Psoas muscle (tissue), 7 donors: ENCODE data around the gene DNAJB12. TPM values are rescaled to one million over a fixed set of nuclear protein-coding genes. Genes with fewer than 3 reads are reported as not detected.

Experiments used
- polyA plus RNA-seq, 3 donors: library from polyadenylated mRNA; stranded (reverse); fragments of 200-250 nt; gene quantifications; one replicate each; pipeline ENCODE4 v1.2.3, GENCODE V29; 2013
- total RNA-seq, 4 donors: library from RNA; stranded (reverse); fragmentation: NEBNext Ultra II Directional in 2 of 4; extraction: Animal tissue kit (Norgen Biotek cat#: 25700) in 2 of 4; gene quantifications; one replicate each; pipeline versions ENCODE4 v1.2.1 to v1.2.4, GENCODE V29; 2021 to 2023
- donor health status: healthy with polysubstance abuse.
- donor health status: DM: no; HTN: no; CAD: no; lungs with moderate emphysema.
- donor health status: Bipolar disorder and iron deficiency.
- donor health status: healthy.
- donor health status: DM: no; HTN: no; CAD: no.
- donor health status: DM: no; HTN: no; CAD: no.
- donor health status: DM: yes; HTN: yes; CAD: no.

DNAJB12 gene
- total and polyA plus RNA-seq, 7 donors, result 22.1 to 38.7 (median 24.9) TPM

Other genes starting within 250 kb of the DNAJB12 start
- gene ANAPC16, start 138.9 kb downstream of the DNAJB12 start, total RNA-seq, result 100 to 1,000 TPM in 3 of 4 donors, 10 to 100 TPM in 1; 80.3 to 144 (median 119) TPM
- 100 to 1,000 TPM in 2 of 3 donors, 10 to 100 TPM in 1; 60.1 to 184 (median 167) TPM for gene ANAPC16, start 138.9 kb downstream of the DNAJB12 start, polyA plus RNA-seq
- gene ASCC1, start 138.6 kb downstream of the DNAJB12 start, total RNA-seq, result 10 to 100 TPM; 15.3 to 22.4 (median 19.4) TPM
- 10 to 100 TPM; 17.9 to 37.0 (median 19.3) TPM for gene ASCC1, start 138.6 kb downstream of the DNAJB12 start, polyA plus RNA-seq
- gene DDIT4, start 81.0 kb downstream of the DNAJB12 start, total RNA-seq, result 100 to 1,000 TPM in 1 of 4 donors, 10 to 100 TPM in 3; 16.1 to 220 (median 65.4) TPM
- gene DDIT4, start 81.0 kb downstream of the DNAJB12 start, polyA plus RNA-seq, result 100 to 1,000 TPM; 114 to 744 (median 487) TPM